MM.1S (cell line): ENCODE measurements around the gene CREBL2.

Source experiments
- DNase-seq: peaks from one replicate; pipeline ENCODE4 v3.0.0-alpha.2; 2015
- H2AFZ ChIP-seq: fragments of 300-600 bp; sonication (generic); 2 replicates; pipeline ENCODE4 v1.6.0; 2016; ENCODE audit warnings: antibody characterized with exemption, low read length
- H3F3A ChIP-seq: fragments of 300-600 bp; sonication (generic); 2 replicates; pipeline ENCODE4 v1.6.1; 2016; ENCODE audit warnings: mild to moderate bottlenecking, antibody characterized with exemption, low read length, moderate library complexity, mixed read lengths; ENCODE audit not compliant: insufficient read depth
- H3K27ac ChIP-seq: fragments of 300-600 bp; sonication (generic); 2 replicates; pipeline ENCODE4 v1.5.1; 2016; ENCODE audit warnings: mild to moderate bottlenecking, low read length
- H3K27me3 ChIP-seq: fragments of 300-600 bp; sonication (generic); replicated peaks from 2 replicates; pipeline ENCODE4 v1.6.0; 2016; ENCODE audit warnings: low read length; ENCODE audit not compliant: insufficient read depth
- H3K36me3 ChIP-seq: fragments of 300-600 bp; sonication (generic); replicated peaks from 2 replicates; pipeline ENCODE4 v1.6.1; 2016; ENCODE audit warnings: mild to moderate bottlenecking, low read length, mixed read lengths; ENCODE audit not compliant: insufficient read depth
- H3K4me1 ChIP-seq: fragments of 300-600 bp; sonication (generic); 2 replicates; pipeline ENCODE4 v1.6.1; 2016; ENCODE audit warnings: low read length, mixed read lengths
- H3K4me2 ChIP-seq: fragments of 300-600 bp; sonication (generic); 2 replicates; pipeline ENCODE4 v1.6.0; 2016; ENCODE audit warnings: low read depth, low read length
- H3K4me3 ChIP-seq: fragments of 300-600 bp; sonication (generic); 2 replicates; pipeline ENCODE4 v1.5.1; 2016; ENCODE audit warnings: low read length, mixed read lengths
- H3K79me2 ChIP-seq: fragments of 300-600 bp; sonication (generic); 2 replicates; pipeline ENCODE4 v1.6.1; 2016; ENCODE audit warnings: mixed run types, low read length, mixed read lengths
- H3K9ac ChIP-seq: fragments of 300-600 bp; sonication (generic); 2 replicates; pipeline ENCODE4 v1.6.1; 2016; ENCODE audit warnings: low read length, mixed read lengths
- H3K9me2 ChIP-seq: fragments of 300-600 bp; sonication (generic); replicated peaks from 2 replicates; pipeline ENCODE4 v1.6.1; 2016; ENCODE audit warnings: mild to moderate bottlenecking, low read length, mixed read lengths; ENCODE audit not compliant: insufficient read depth
- H3K9me3 ChIP-seq: fragments of 300-600 bp; sonication (generic); replicated peaks from 2 replicates; pipeline ENCODE4 v1.6.1; 2016; ENCODE audit warnings: mild to moderate bottlenecking, low read length, mixed read lengths; ENCODE audit not compliant: insufficient read depth
- H4K20me1 ChIP-seq: fragments of 300-600 bp; sonication (generic); 2 replicates; pipeline ENCODE4 v1.6.1; 2016; ENCODE audit warnings: mild to moderate bottlenecking, low read length, moderate library complexity, mixed read lengths; ENCODE audit not compliant: insufficient read depth
- EZH2 ChIP-seq: fragments of 300-600 bp; sonication (generic); optimal IDR thresholded peaks from 2 replicates; pipeline ENCODE3; 2017; ENCODE audit warnings: low read depth, mild to moderate bottlenecking, antibody characterized with exemption, low read length, mixed read lengths
- EZH2phosphoT487 ChIP-seq: fragments of 300-600 bp; sonication (generic); IDR thresholded peaks from 2 replicates; pipeline ENCODE4 v1.6.1; 2018; ENCODE audit warnings: antibody characterized with exemption, low read length
- TF ChIP-seq, protein P1 (sequence below): fragments of 300-600 bp; sonication (generic); IDR thresholded peaks from 2 replicates; pipeline ENCODE4 v1.5.1; 2016; ENCODE audit warnings: antibody characterized with exemption, low read length, mixed read lengths

Gene CREBL2

GRCh38 chr12:12598864-12599263, 12.8 kb upstream of the CREBL2 start:
- Histone ChIP-seq H2AFZ (no peak overlapping the region), H3K9me2 (no peaks in the 10 kb centered on the region), H3K36me3 (no peaks in the 10 kb centered on the region), H3K4me1 (no peaks in the 10 kb centered on the region), H4K20me1 (no peaks in the 10 kb centered on the region), H3K9me3 (no peaks in the 10 kb centered on the region), H3K27me3 (no peaks in the 10 kb centered on the region), H3K27ac (no peak overlapping the region), H3K79me2 (no peaks in the 10 kb centered on the region), H3K4me2 (no peak overlapping the region), H3K9ac (no peak overlapping the region), H3K4me3 (no peak overlapping the region), H3F3A (no peaks in the 10 kb centered on the region)
- DNase-seq = no peak
- TF ChIP-seq, protein P1, sequence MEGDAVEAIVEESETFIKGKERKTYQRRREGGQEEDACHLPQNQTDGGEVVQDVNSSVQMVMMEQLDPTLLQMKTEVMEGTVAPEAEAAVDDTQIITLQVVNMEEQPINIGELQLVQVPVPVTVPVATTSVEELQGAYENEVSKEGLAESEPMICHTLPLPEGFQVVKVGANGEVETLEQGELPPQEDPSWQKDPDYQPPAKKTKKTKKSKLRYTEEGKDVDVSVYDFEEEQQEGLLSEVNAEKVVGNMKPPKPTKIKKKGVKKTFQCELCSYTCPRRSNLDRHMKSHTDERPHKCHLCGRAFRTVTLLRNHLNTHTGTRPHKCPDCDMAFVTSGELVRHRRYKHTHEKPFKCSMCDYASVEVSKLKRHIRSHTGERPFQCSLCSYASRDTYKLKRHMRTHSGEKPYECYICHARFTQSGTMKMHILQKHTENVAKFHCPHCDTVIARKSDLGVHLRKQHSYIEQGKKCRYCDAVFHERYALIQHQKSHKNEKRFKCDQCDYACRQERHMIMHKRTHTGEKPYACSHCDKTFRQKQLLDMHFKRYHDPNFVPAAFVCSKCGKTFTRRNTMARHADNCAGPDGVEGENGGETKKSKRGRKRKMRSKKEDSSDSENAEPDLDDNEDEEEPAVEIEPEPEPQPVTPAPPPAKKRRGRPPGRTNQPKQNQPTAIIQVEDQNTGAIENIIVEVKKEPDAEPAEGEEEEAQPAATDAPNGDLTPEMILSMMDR = no peak
- TF ChIP-seq EZH2phosphoT487 = no peak
- TF ChIP-seq EZH2 = no peak

DNA sequence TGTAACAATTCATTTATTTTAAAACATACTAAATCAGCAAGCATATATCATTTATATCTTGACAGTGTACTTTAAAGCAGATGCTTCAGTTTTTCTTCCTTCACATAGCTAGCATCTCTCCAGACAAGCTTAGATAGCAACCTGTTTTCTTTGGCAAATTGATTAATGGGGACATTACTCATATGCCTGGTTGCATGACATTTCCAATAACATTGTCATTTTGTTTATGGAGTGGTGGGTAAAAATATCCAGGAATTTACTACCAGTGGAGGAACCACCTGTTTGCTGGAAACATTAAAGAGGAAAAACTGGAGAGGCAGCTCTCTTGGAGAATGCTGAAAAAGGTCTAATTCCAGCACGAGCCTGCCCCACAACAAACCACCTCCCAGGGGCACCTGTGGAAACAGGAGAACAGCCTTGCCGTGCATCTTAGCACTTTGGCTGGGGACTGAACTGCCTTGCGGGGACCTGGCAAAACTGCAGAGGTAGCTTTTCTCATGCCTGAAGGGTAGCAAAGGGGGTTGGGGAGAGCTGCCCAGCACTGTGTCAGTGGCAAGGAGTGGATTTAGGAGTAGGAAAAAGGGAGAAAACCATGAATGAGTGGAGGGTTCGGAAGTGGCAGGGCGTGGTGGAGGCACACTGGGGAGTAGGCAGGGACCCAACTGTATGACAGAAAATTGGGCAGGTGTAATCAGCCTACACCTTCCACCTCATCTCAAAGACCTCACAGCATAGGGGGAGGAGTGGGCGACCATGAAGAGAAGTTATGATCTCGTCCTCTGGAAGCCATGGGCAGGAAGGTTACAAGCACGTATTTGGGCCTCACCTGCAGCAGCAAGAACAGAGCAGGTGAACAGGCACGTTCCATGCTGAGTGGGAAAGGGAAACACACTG, 11.7 kb upstream of the CREBL2 start:
- Histone ChIP-seq H3K27ac (no peak overlapping the region), H3K9me2 (no peaks in the 10 kb centered on the region), H3K27me3 (no peaks in the 10 kb centered on the region), H3K9ac (no peak overlapping the region), H3K79me2 (no peaks in the 10 kb centered on the region), H4K20me1 (no peaks in the 10 kb centered on the region), H3F3A (no peaks in the 10 kb centered on the region), H3K4me1 (no peaks in the 10 kb centered on the region), H3K36me3 (no peaks in the 10 kb centered on the region), H2AFZ (no peak overlapping the region), H3K9me3 (no peaks in the 10 kb centered on the region), H3K4me2 (no peak overlapping the region), H3K4me3 (no peak overlapping the region)
- TF ChIP-seq EZH2phosphoT487 (no peak), EZH2 (no peak)
- TF ChIP-seq, protein P1 = no peak
- DNase-seq = no peak

GRCh38 chr12:12600659-12601058, 11.0 kb upstream of the CREBL2 start:
- TF ChIP-seq EZH2phosphoT487 (no peak), EZH2 (no peak)
- TF ChIP-seq, protein P1 = no peak
- H4K20me1 ChIP-seq = no peaks in the 10 kb centered on the region

More at GRCh38 chr12:12600659-12601058, 11.0 kb upstream of the CREBL2 start:
- H3K79me2 ChIP-seq = no peaks in the 10 kb centered on the region
- H3K4me2 ChIP-seq = no peak overlapping the region
- H2AFZ ChIP-seq = no peak overlapping the region
- H3K9me2 ChIP-seq = no peaks in the 10 kb centered on the region
- H3K9ac ChIP-seq = no peak overlapping the region
- H3K4me1 ChIP-seq = no peaks in the 10 kb centered on the region
- no peaks in the 10 kb centered on the region for H3K27me3 ChIP-seq
- no peaks in the 10 kb centered on the region for H3F3A ChIP-seq
- H3K27ac ChIP-seq = no peak overlapping the region
- no peak overlapping the region for H3K4me3 ChIP-seq
- DNase-seq = no peak
- H3K36me3 ChIP-seq = no peaks in the 10 kb centered on the region
- H3K9me3 ChIP-seq = no peaks in the 10 kb centered on the region
